ENCODE results near the gene SGSH. TPM values are rescaled to one million over a fixed set of nuclear protein-coding genes. Genes with fewer than 3 reads are reported as not detected.

SGSH gene
- total and polyA plus RNA-seq, 8 donors: 21.4 to 65.2 (median 29.1) TPM

GRCh38 chr17:80214012-80214877 lies 5.9 kb downstream of the SGSH start:
- ATAC-seq: no peak
- peak in 2 of 6 donors; percentile 13 to 67 for DNase-seq
- intact Hi-C loops (cut with DNase I): no loop called here
- no peaks in the 10 kb centered on the region for H3K9me3 ChIP-seq
- H3K36me3 ChIP-seq: peaks cover 0 to 22% (median 10%) of the 10 kb centered on the region in 3 donors
- no peak overlapping the region for H3K4me3 ChIP-seq
- 93 to 94% methylated on average over 45 to 48 of the region's 48 CpGs for WGBS, 2 donors
- H3K27me3 ChIP-seq: no peaks in the 10 kb centered on the region
- H3K4me1 ChIP-seq: no peaks in the 10 kb centered on the region
- H3K27ac ChIP-seq: no peak overlapping the region
- TF ChIP-seq CTCF (IDR thresholded peaks at IDR 0.05): no peak
- FAIRE-seq: no peak

GRCh38 chr17:80213643-80213975 lies 6.5 kb downstream of the SGSH start:
- Histone ChIP-seq H3K4me3 (no peak overlapping the region), H3K36me3 (peaks cover 0 to 25% (median 10%) of the 10 kb centered on the region in 3 donors), H3K27ac (no peak overlapping the region), H3K27me3 (no peaks in the 10 kb centered on the region), H3K4me1 (no peaks in the 10 kb centered on the region), H3K9me3 (no peaks in the 10 kb centered on the region)
- intact Hi-C loops (cut with DNase I): no loop called here
- 95 to 96% methylated on average over 17 of the region's 17 CpGs for WGBS, 2 donors
- FAIRE-seq (no peak), DNase-seq (no peak), ATAC-seq (no peak)
- TF ChIP-seq CTCF (IDR thresholded peaks at IDR 0.05): no peak

- peaks cover 0 to 25% (median 10%) of the 10 kb centered on the region in 3 donors for H3K36me3 ChIP-seq
- H3K4me1 ChIP-seq: no peaks in the 10 kb centered on the region
- H3K27me3 ChIP-seq: no peaks in the 10 kb centered on the region
- TF ChIP-seq CTCF (IDR thresholded peaks at IDR 0.05): no peak
- WGBS, 2 donors: 90 to 91% methylated on average over 19 of the region's 19 CpGs
- ATAC-seq (peak in 1 of 4 donors; percentile 48), FAIRE-seq (no peak), DNase-seq (peak in 2 of 6 donors; percentile 1 to 7)
- H3K9me3 ChIP-seq: no peaks in the 10 kb centered on the region
- no peak overlapping the region for H3K4me3 ChIP-seq
- H3K27ac ChIP-seq: no peak overlapping the region
- intact Hi-C loops (cut with DNase I): no loop called here
Measured at GRCh38 chr17:80212962-80213642, 7.0 kb downstream of the SGSH start.

GRCh38 chr17:80212511-80212910 lies 7.6 kb downstream of the SGSH start:
- no peak for TF ChIP-seq CTCF (IDR thresholded peaks at IDR 0.05)
- Histone ChIP-seq H3K27ac (no peak overlapping the region), H3K4me3 (no peak overlapping the region), H3K27me3 (no peaks in the 10 kb centered on the region), H3K4me1 (no peaks in the 10 kb centered on the region), H3K36me3 (peaks cover 0 to 25% (median 10%) of the 10 kb centered on the region in 3 donors), H3K9me3 (no peaks in the 10 kb centered on the region)
- peak in 1 of 6 donors; percentile 0 for DNase-seq
- intact Hi-C loops (cut with DNase I): no loop called here
- FAIRE-seq: no peak
- ATAC-seq: no peak
- WGBS, 2 donors: 88 to 92% methylated on average over 12 of the region's 12 CpGs

Data from pancreas (tissue), 10 donors.